ENCODE measurements around the gene MFAP4. TPM values are rescaled to one million over a fixed set of nuclear protein-coding genes. Genes with fewer than 3 reads are reported as not detected.
A peak's percentile ranks its signal among the peaks of the same experiment; 100 is the strongest.

MFAP4 gene
- total RNA-seq, 1 experiment from 2014 or later, result 0.69 TPM

GRCh38 chr17:19385521-19385983 lies 1.4 kb downstream of the MFAP4 start:
- no peak for DNase-seq (ENCODE audit: low read depth)

GRCh38 chr17:19384723-19385391 lies 2.1 kb downstream of the MFAP4 start:
- DNase-seq (ENCODE audit: low read depth), result peak; percentile 46

GRCh38 chr17:19383681-19384470 lies 3.1 kb downstream of the MFAP4 start:
- no peak for DNase-seq (ENCODE audit: low read depth)

- DNase-seq (ENCODE audit: low read depth), result no peak
Measured at GRCh38 chr17:19382531-19383444, 4.2 kb downstream of the MFAP4 start.

- DNase-seq (ENCODE audit: low read depth), result no peak
Measured at GRCh38 chr17:19381741-19382444, 5.1 kb downstream of the MFAP4 start.

GRCh38 chr17:19381361-19381740 lies 5.6 kb downstream of the MFAP4 start:
- DNase-seq (ENCODE audit: low read depth), result no peak

GRCh38 chr17:19380481-19381301 lies 6.3 kb downstream of the MFAP4 start:
- no peak for DNase-seq (ENCODE audit: low read depth)

- DNase-seq (ENCODE audit: low read depth), result no peak
Measured at GRCh38 chr17:19379361-19380065, 7.5 kb downstream of the MFAP4 start.

GRCh38 chr17:19378416-19379360 lies 8.3 kb downstream of the MFAP4 start, which contains the start of gene MAPK7:
TSS of gene MAPK7 (plus strand) at chr17:19378498. CDS start at chr17:19378901, 403 bp downstream.
- no peak for DNase-seq (ENCODE audit: low read depth)

GRCh38 chr17:19377602-19378415 lies 9.2 kb downstream of the MFAP4 start:
- DNase-seq (ENCODE audit: low read depth), result peak; percentile 100

- DNase-seq (ENCODE audit: low read depth), result no peak
Measured at GRCh38 chr17:19376811-19377210, 10.2 kb downstream of the MFAP4 start.

GRCh38 chr17:19375732-19376131 lies 11.3 kb downstream of the MFAP4 start:
- no peak for DNase-seq (ENCODE audit: low read depth)

- DNase-seq (ENCODE audit: low read depth), result no peak
Measured at GRCh38 chr17:19374136-19374535, 12.9 kb downstream of the MFAP4 start.

GRCh38 chr17:19372866-19373504 lies 14.0 kb downstream of the MFAP4 start:
- no peak for DNase-seq (ENCODE audit: low read depth)

GRCh38 chr17:19372439-19372838 lies 14.6 kb downstream of the MFAP4 start:
- DNase-seq (ENCODE audit: low read depth), result no peak

GRCh38 chr17:19372011-19372370 lies 15.0 kb downstream of the MFAP4 start:
- no peak for DNase-seq (ENCODE audit: low read depth)

- DNase-seq (ENCODE audit: low read depth), result no peak
Measured at GRCh38 chr17:19371259-19372010, 15.6 kb downstream of the MFAP4 start.

Data from Daoy (cell line).